Loucy (cell line): Measurements from ENCODE around the gene IPO9.

ENCODE experiments used
- EZH2phosphoT487 ChIP-seq: fragments of 200-600 bp; IDR thresholded peaks from 2 replicates; pipeline ENCODE4 v1.6.1; 2018; ENCODE audit warnings: antibody characterized with exemption, mild to moderate bottlenecking, moderate library complexity, borderline replicate concordance
- TF ChIP-seq, protein P1 (sequence below): fragments of 200-600 bp; sonication (generic); conservative IDR thresholded peaks from 2 replicates; pipeline ENCODE4 v1.5.1; 2014; ENCODE audit warnings: mild to moderate bottlenecking, antibody characterized with exemption, low read length

DNA sequence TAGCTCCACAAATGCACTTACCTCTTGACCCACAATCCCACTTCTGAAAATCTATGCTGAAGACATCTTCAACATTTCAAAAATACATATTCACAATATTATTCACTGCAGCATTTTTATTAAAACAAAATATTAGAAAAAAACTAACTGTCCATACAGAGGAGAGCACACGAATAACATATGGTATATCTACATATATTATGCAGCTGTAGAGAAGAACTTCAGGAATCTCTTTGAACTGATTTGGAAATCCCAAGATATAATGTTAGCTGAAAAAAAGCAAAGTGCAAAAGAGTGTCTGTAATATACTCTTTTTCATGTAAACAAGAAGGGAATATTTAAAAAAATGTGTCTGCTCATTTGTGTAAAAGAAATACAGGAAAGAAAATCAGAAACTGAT, 11.5 kb downstream of the IPO9 start:
- TF ChIP-seq, protein P1, sequence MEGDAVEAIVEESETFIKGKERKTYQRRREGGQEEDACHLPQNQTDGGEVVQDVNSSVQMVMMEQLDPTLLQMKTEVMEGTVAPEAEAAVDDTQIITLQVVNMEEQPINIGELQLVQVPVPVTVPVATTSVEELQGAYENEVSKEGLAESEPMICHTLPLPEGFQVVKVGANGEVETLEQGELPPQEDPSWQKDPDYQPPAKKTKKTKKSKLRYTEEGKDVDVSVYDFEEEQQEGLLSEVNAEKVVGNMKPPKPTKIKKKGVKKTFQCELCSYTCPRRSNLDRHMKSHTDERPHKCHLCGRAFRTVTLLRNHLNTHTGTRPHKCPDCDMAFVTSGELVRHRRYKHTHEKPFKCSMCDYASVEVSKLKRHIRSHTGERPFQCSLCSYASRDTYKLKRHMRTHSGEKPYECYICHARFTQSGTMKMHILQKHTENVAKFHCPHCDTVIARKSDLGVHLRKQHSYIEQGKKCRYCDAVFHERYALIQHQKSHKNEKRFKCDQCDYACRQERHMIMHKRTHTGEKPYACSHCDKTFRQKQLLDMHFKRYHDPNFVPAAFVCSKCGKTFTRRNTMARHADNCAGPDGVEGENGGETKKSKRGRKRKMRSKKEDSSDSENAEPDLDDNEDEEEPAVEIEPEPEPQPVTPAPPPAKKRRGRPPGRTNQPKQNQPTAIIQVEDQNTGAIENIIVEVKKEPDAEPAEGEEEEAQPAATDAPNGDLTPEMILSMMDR, result no peak
- no peak for TF ChIP-seq EZH2phosphoT487
